ENCODE measurements around the gene C3orf52.
A peak's percentile ranks its signal among the peaks of the same experiment; 100 is the strongest.

C3orf52 gene

DNA sequence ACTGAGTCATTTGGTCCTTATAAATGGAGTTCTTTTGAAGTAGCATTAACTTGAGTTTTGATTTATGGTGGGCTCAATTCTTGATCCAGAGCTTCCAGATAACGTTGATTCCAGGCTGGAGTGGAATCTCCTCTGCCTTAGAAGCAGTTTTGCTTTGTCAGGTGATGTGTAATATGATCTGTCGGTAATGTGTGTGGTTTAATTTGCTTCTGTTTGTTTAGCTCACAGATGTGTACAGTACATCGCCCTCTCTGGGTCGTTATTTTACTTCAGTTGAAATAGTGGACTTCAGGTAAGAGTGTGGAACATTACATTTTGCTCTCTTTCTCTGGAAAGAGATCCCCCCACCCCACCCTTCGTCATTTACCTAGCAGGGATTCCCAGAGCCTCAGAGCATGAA, 23.1 kb downstream of the C3orf52 start:
- peak overlapping the region; percentile 20 for H3K9ac ChIP-seq (ENCODE audit: low read length)
- no peaks in the 10 kb centered on the region for H3K27me3 ChIP-seq (ENCODE audit: low read length)
- no peaks in the 10 kb centered on the region for H3K79me2 ChIP-seq (ENCODE audit: insufficient read depth, low read length)
- peak overlapping the region; percentile 45 for H3K4me2 ChIP-seq (ENCODE audit: low read depth, low read length, poor library complexity, severe bottlenecking)
- no peaks in the 10 kb centered on the region for H3K9me3 ChIP-seq (ENCODE audit: insufficient read depth, low read length)
- no peaks in the 10 kb centered on the region for H4K20me1 ChIP-seq (ENCODE audit: low read depth, low read length)
- H3K4me3 ChIP-seq (ENCODE audit: insufficient read depth, low read length, poor library complexity, severe bottlenecking), result no peak overlapping the region
- peak overlapping the region; percentile 67 for H3K27ac ChIP-seq (ENCODE audit: low read depth, low read length)
- no peaks in the 10 kb centered on the region for H3K9me2 ChIP-seq (replicated peaks; ENCODE audit: insufficient read depth, low read length)
- no peak for TF ChIP-seq EZH2phosphoT487 (conservative IDR thresholded peaks at IDR 0.05; ENCODE audit: low read length)
- TF ChIP-seq, protein P1, sequence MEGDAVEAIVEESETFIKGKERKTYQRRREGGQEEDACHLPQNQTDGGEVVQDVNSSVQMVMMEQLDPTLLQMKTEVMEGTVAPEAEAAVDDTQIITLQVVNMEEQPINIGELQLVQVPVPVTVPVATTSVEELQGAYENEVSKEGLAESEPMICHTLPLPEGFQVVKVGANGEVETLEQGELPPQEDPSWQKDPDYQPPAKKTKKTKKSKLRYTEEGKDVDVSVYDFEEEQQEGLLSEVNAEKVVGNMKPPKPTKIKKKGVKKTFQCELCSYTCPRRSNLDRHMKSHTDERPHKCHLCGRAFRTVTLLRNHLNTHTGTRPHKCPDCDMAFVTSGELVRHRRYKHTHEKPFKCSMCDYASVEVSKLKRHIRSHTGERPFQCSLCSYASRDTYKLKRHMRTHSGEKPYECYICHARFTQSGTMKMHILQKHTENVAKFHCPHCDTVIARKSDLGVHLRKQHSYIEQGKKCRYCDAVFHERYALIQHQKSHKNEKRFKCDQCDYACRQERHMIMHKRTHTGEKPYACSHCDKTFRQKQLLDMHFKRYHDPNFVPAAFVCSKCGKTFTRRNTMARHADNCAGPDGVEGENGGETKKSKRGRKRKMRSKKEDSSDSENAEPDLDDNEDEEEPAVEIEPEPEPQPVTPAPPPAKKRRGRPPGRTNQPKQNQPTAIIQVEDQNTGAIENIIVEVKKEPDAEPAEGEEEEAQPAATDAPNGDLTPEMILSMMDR (IDR thresholded peaks at IDR 0.05; ENCODE audit: insufficient read depth, low read length, poor library complexity, severe bottlenecking), result no peak
- peaks cover 17% of the 10 kb centered on the region for H3F3A ChIP-seq (ENCODE audit: insufficient read depth)
- no peaks in the 10 kb centered on the region for H3K36me3 ChIP-seq (ENCODE audit: low read length)
- peak overlapping the region; percentile 10 for H2AFZ ChIP-seq (ENCODE audit: low read depth, low read length, severe bottlenecking)

GRCh38 chr3:112111785-112112402, 25.7 kb downstream of the C3orf52 start:
- Histone ChIP-seq H3F3A (ENCODE audit: insufficient read depth) (peaks cover 41% of the 10 kb centered on the region), H3K9me3 (ENCODE audit: insufficient read depth, low read length) (no peaks in the 10 kb centered on the region), H3K27ac (ENCODE audit: low read depth, low read length) (peak overlapping the region; percentile 99), H3K9me2 (replicated peaks; ENCODE audit: insufficient read depth, low read length) (no peaks in the 10 kb centered on the region), H3K4me2 (ENCODE audit: low read depth, low read length, poor library complexity, severe bottlenecking) (peak overlapping the region; percentile 85), H2AFZ (ENCODE audit: low read depth, low read length, severe bottlenecking) (no peak overlapping the region), H3K79me2 (ENCODE audit: insufficient read depth, low read length) (no peaks in the 10 kb centered on the region), H3K36me3 (ENCODE audit: low read length) (no peaks in the 10 kb centered on the region), H3K27me3 (ENCODE audit: low read length) (no peaks in the 10 kb centered on the region), H3K9ac (ENCODE audit: low read length) (peak overlapping the region; percentile 68), H3K4me3 (ENCODE audit: insufficient read depth, low read length, poor library complexity, severe bottlenecking) (no peak overlapping the region), H4K20me1 (ENCODE audit: low read depth, low read length) (no peaks in the 10 kb centered on the region)
- no peak for TF ChIP-seq EZH2phosphoT487 (conservative IDR thresholded peaks at IDR 0.05; ENCODE audit: low read length)
- TF ChIP-seq, protein P1 (IDR thresholded peaks at IDR 0.05; ENCODE audit: insufficient read depth, low read length, poor library complexity, severe bottlenecking), result peak; percentile 91

- no peaks in the 10 kb centered on the region for H4K20me1 ChIP-seq (ENCODE audit: low read depth, low read length)
- no peak for TF ChIP-seq EZH2phosphoT487 (conservative IDR thresholded peaks at IDR 0.05; ENCODE audit: low read length)
- TF ChIP-seq, protein P1 (IDR thresholded peaks at IDR 0.05; ENCODE audit: insufficient read depth, low read length, poor library complexity, severe bottlenecking), result no peak
- peak overlapping the region; percentile 10 for H3K4me3 ChIP-seq (ENCODE audit: insufficient read depth, low read length, poor library complexity, severe bottlenecking)
- no peaks in the 10 kb centered on the region for H3K9me3 ChIP-seq (ENCODE audit: insufficient read depth, low read length)
- peak overlapping the region; percentile 99 for H3K27ac ChIP-seq (ENCODE audit: low read depth, low read length)
- peaks cover 66% of the 10 kb centered on the region for H3F3A ChIP-seq (ENCODE audit: insufficient read depth)
- H3K27me3 ChIP-seq (ENCODE audit: low read length), result no peaks in the 10 kb centered on the region
- H3K36me3 ChIP-seq (ENCODE audit: low read length), result no peaks in the 10 kb centered on the region
- H3K9ac ChIP-seq (ENCODE audit: low read length), result peak overlapping the region; percentile 68
- no peak overlapping the region for H2AFZ ChIP-seq (ENCODE audit: low read depth, low read length, severe bottlenecking)
- no peaks in the 10 kb centered on the region for H3K9me2 ChIP-seq (replicated peaks; ENCODE audit: insufficient read depth, low read length)
- H3K79me2 ChIP-seq (ENCODE audit: insufficient read depth, low read length), result no peaks in the 10 kb centered on the region
- H3K4me2 ChIP-seq (ENCODE audit: low read depth, low read length, poor library complexity, severe bottlenecking), result peak overlapping the region; percentile 85
These were observed 28.5 kb downstream of the C3orf52 start for GRCh38 chr3:112114576-112115160.
